Subcutaneous adipose tissue (tissue), 4 donors: ENCODE results near the gene HMOX1. TPM values are rescaled to one million over a fixed set of nuclear protein-coding genes. Genes with fewer than 3 reads are reported as not detected.

ENCODE experiments used
- CTCF ChIP-seq: fragments of 450-650 bp; IDR thresholded peaks from one replicate; pipeline ENCODE4 v1.5.1; 2016; ENCODE audit warnings: low read depth, mild to moderate bottlenecking, control low read depth, antibody characterized with exemption, moderate library complexity
- total RNA-seq, 4 donors: library from RNA; depleted of rRNA; stranded (reverse); fragments of >200 nt; gene quantifications; one replicate each; pipeline ENCODE4 v1.1.0, GENCODE V29; 2016

Gene HMOX1
- total RNA-seq, 4 donors from 2014 or later: 17.6 to 80.4 (median 28.7) TPM

- TF ChIP-seq CTCF: no peak
Observed at GRCh38 chr22:35341090-35341874, 39.6 kb upstream of the HMOX1 start.

- TF ChIP-seq CTCF: no peak
Observed at GRCh38 chr22:35342390-35342789, 38.5 kb upstream of the HMOX1 start.

- TF ChIP-seq CTCF: no peak
Observed at GRCh38 chr22:35343664-35344550, 37.0 kb upstream of the HMOX1 start.

- TF ChIP-seq CTCF: no peak
Observed at GRCh38 chr22:35344956-35345690, 35.8 kb upstream of the HMOX1 start.

- no peak for TF ChIP-seq CTCF
Observed at GRCh38 chr22:35345808-35346505, 34.9 kb upstream of the HMOX1 start.

- TF ChIP-seq CTCF: no peak
Observed at GRCh38 chr22:35346596-35347220, 34.2 kb upstream of the HMOX1 start.
